H1 (cell line): ENCODE results near the gene FIS1. TPM values are rescaled to one million over a fixed set of nuclear protein-coding genes. Genes with fewer than 3 reads are reported as not detected.

Experiments used
- GABPA ChIP-seq: IDR thresholded peaks from 2 replicates; pipeline ENCODE4 v1.6.1; 2011; ENCODE audit warnings: mild to moderate bottlenecking, low read length, moderate library complexity, borderline replicate concordance; ENCODE audit not compliant: insufficient read depth
- SAP30 ChIP-seq: fragments of 300-600 bp; sonication (generic); IDR thresholded peaks from 2 replicates; pipeline ENCODE4 v1.7.1; 2012; ENCODE audit warnings: low read length, moderate library complexity, mild to moderate bottlenecking, inconsistent platforms; ENCODE audit not compliant: insufficient read depth, insufficient replicate concordance
- SUZ12 ChIP-seq: fragments of 200-600 bp; sonication (generic); IDR thresholded peaks from 2 replicates; pipeline ENCODE4 v1.6.1; 2012; ENCODE audit warnings: mild to moderate bottlenecking, inconsistent platforms, low read length, moderate library complexity, mixed read lengths
- YY1 ChIP-seq: IDR thresholded peaks from 2 replicates; pipeline ENCODE4 v1.6.1; 2011; ENCODE audit warnings: low read depth, mild to moderate bottlenecking, low read length
- polyA plus RNA-seq, 7 experiments: library from polyadenylated mRNA; depleted of rRNA in 3 of 7; stranded (reverse) in 5 of 7; unstranded in 2 of 7; fragments of >200 nt in 5 of 7; fragments of 200-250 nt in 2 of 7; gene quantifications; 1 replicate in 5 of 7; 2 replicates in 1 of 7; 4 replicates in 1 of 7; pipeline versions ENCODE4 v1.2.1 to v1.2.3, GENCODE V29; 2011 to 2013; ENCODE audit warnings: missing spikeins in 2 of 7, mixed read lengths in 2 of 7
- total RNA-seq: library from RNA; stranded (reverse); fragmentation: NEBNext Ultra II Directional; extraction: Animal tissue kit (Norgen Biotek cat#: 25700); gene quantifications from 2 replicates; pipeline ENCODE4 v1.2.1, GENCODE V29; 2021
- TF ChIP-seq, protein P1 (sequence below): IDR thresholded peaks from 2 replicates; pipeline ENCODE4 v1.6.1; 2012; ENCODE audit warnings: inconsistent platforms

The FIS1 gene
- total and polyA plus RNA-seq, 2 of the 8 experiments (the other 6 are each of a cell fraction or from before 2014, with no cell fraction given), result 128 to 195 TPM

DNA sequence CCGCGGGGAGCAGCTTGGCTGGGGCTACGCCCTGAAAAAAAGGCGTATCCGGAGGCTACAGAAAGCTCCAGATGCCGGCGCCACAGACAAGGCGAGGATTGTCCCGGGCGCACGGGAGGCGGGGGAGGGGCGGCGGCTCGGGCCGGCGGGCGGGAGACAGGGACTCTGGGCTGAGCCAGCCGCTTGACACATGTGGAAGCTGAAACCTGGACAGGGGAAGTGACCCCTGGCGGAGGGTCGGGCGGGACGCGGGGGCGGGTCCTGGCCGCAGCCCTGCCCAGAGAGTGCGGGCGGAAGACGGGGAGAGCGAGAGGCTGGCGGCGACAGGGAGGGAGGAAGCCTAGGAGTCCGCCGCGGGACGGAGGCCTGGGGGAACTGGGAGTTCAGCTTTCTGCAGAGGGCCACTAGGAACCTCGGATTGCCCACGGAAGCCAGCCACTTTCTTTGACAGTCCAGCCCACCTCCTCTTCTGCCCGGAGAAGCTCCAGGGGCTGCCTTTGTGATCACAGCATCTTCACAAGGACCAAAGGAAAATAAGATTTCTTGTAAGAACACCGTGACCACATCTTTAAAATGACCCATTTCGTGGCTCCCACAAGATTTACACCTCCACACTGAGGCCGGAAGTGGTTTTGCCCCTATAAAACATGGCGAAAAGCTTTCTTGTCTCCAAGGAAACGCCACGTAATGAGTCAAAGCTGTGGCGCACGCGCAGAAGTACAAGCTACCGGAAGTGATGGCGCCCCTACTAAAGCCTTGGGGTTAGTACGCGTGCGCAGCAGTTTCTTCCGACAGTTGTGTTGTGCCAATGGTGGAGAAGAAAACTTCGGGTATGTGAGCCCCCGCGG lies 27.3 kb downstream of the FIS1 start, which contains the start of the genes PLOD3 and ZNHIT1 (continued):
- TF ChIP-seq GABPA, result peak; percentile 79; the same call in 1 of the 2 replicates
- TF ChIP-seq SAP30, result peak; percentile 44
- peak; percentile 99 for TF ChIP-seq YY1
- TF ChIP-seq SUZ12, result no peak
- TF ChIP-seq, protein P1, sequence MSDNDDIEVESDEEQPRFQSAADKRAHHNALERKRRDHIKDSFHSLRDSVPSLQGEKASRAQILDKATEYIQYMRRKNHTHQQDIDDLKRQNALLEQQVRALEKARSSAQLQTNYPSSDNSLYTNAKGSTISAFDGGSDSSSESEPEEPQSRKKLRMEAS, result peak; percentile 78; the same call in 1 of the 2 replicates
